Stomach smooth muscle (tissue), 2 donors: ENCODE results near the gene SYNDIG1.

Experiments
- H3K27ac ChIP-seq: one replicate; pipeline ENCODE4 v1.7.0; 2013; ENCODE audit warnings: mild to moderate bottlenecking, low read length, inconsistent platforms
- H3K27me3 ChIP-seq, 2 donors: one replicate each; pipeline ENCODE4 v1.7.0; 2013; ENCODE audit warnings: low read length in 2 of 2; ENCODE audit not compliant: insufficient read depth in 2 of 2, control insufficient read depth in 1 of 2
- H3K36me3 ChIP-seq, 2 donors: one replicate each; pipeline ENCODE4 v1.7.0; 2013; ENCODE audit warnings: low read length in 2 of 2; ENCODE audit not compliant: control insufficient read depth in 2 of 2, insufficient read depth in 2 of 2
- H3K4me1 ChIP-seq: one replicate; pipeline ENCODE4 v1.7.0; 2013; ENCODE audit warnings: low read length; ENCODE audit not compliant: control insufficient read depth, insufficient read depth
- H3K4me3 ChIP-seq, 2 donors: one replicate each; pipeline ENCODE4 v1.7.0; 2013; ENCODE audit warnings: low read length in 2 of 2
- H3K9ac ChIP-seq, 2 donors: one replicate each; pipeline ENCODE4 v1.7.0; 2013; ENCODE audit warnings: low read length in 2 of 2, mild to moderate bottlenecking in 1 of 2
- H3K9me3 ChIP-seq, 2 donors: one replicate each; pipeline ENCODE4 v1.7.0; 2013; ENCODE audit warnings: low read length in 2 of 2; ENCODE audit not compliant: control insufficient read depth in 2 of 2
- donor health status: healthy.
- donor health status: Pancreatic carcinoma.

The SYNDIG1 gene

DNA sequence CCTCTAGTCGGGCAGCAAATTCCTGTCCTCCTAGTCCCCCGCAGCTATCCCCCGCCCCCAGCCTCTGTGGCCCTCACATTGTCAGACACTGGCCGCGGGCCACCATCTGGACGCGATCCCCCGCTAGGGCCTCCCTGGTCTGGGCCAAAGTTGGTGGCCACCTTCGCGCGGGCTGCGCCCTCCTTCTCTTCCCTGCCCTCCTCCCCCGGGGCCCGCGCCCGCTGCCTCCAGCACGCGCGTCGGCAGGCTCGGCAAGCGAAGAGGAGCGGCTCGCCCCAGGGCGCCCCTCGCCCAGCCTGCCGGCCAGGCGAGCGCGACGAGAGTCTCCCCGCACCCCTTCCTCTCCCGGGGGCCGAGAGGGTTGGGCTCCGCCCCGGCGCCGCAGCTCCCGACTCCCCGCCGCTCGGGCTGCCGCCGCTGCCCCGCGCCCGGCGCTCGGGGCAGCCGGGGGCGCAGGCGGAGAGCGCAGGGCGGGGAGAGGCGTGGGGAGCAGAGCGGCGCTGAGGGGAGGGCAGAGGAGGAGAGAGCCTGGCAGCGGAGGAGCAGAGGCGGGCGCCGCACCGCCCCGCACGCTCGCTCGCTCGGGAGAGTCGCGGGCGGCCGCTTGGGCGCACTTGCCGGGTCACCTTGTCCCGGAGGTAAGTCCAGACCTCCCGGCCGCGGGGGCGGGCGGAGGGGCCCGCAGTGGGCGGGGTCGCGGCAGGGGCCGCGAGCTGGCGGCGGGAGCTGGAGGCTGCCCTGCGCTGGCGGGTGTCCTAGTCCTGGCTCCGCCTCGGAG lies at the start of gene SYNDIG1:
Gene SYNDIG1 (plus strand): TSS at position 514 of the 778 bp plus-strand sequence. CDS start 73,469 bp downstream, outside the sequence.
- H3K9me3 ChIP-seq, result no peaks in the 10 kb centered on the region
- no peak within 1 kb of the TSS for H3K9ac ChIP-seq
- H3K4me1 ChIP-seq, result peaks cover 32% of the 10 kb centered on the region
- H3K27me3 ChIP-seq, result peaks cover 19 to 35% of the 10 kb centered on the region in 2 donors
- no peak within 1 kb of the TSS for H3K27ac ChIP-seq
- H3K4me3 ChIP-seq, result peak within 1 kb of the TSS; percentile 67 to 70
- H3K36me3 ChIP-seq, result no peaks in the 10 kb centered on the region

DNA sequence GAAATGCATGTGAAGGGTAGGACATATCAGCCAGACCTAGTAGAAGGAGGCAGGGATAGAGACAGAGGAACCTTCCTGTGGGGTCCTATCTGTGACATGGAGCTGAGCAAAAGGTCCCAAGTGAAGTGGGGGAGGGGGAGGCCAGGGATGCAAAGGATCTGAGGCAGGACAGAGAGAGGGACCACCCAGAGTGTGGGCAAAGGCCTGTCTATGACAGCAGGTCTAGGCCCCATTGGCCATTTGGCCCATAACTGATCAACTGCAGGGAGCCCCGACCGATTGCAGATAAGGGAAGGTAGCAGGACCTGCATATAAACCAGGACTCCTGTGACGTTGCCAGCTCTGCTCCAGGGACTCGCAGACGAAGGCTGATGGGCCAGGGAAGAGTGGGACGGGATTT lies 49.6 kb upstream of the SYNDIG1 start:
- Histone ChIP-seq H3K9me3 (peaks cover 1 to 3% of the 10 kb centered on the region in 2 donors), H3K4me1 (no peaks in the 10 kb centered on the region), H3K27ac (no peak overlapping the region), H3K27me3 (no peaks in the 10 kb centered on the region), H3K36me3 (no peaks in the 10 kb centered on the region), H3K4me3 (no peak overlapping the region), H3K9ac (no peak overlapping the region)

DNA sequence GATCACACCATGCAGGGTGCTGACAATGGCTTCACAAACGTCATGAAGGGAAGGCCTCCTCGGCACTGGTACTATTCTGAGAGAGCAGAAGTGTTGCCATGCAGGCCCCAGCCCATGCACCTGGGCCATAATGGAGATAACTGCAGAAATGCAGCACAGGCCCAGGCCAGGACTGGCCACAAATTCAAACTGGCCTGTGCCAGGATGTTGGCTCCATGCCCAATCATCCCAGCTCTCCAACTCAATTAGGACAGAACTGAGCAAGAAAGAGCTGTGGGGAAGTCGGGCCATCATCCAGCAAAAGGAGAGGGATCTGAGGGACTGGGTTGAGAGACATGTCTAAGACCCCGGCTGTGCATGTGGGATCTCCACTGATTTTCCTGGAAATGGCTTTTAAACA lies 48.9 kb upstream of the SYNDIG1 start:
- Histone ChIP-seq H3K9ac (no peak overlapping the region), H3K27ac (no peak overlapping the region), H3K4me1 (no peaks in the 10 kb centered on the region), H3K27me3 (peaks cover 0 to 2% of the 10 kb centered on the region in 2 donors), H3K36me3 (no peaks in the 10 kb centered on the region), H3K4me3 (no peak overlapping the region), H3K9me3 (peaks cover 0 to 2% of the 10 kb centered on the region in 2 donors)

DNA sequence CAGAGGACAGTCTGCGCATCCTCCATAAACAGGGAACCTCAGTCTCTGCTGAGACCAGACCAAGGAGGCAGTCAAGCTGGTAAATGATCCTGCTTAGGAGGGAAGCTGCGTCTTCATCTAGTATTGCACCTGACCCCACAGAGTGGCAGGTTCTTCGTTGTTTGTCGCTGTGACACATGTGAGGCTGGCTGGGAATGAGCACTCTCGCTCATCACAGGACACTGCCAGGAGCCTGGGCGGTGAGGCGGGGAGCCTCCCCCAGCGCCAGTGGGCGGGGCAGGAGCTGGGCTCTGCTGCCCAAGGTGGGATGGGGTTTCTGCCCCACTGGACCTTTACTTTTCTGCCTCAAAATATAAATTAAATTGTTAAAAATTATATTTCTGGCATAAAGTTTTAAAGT lies 48.4 kb upstream of the SYNDIG1 start:
- H3K4me1 ChIP-seq, result no peaks in the 10 kb centered on the region
- no peak overlapping the region for H3K9ac ChIP-seq
- no peak overlapping the region for H3K27ac ChIP-seq
- no peak overlapping the region for H3K4me3 ChIP-seq
- H3K9me3 ChIP-seq, result no peaks in the 10 kb centered on the region
- peaks cover 0 to 2% of the 10 kb centered on the region in 2 donors for H3K27me3 ChIP-seq
- no peaks in the 10 kb centered on the region for H3K36me3 ChIP-seq

DNA sequence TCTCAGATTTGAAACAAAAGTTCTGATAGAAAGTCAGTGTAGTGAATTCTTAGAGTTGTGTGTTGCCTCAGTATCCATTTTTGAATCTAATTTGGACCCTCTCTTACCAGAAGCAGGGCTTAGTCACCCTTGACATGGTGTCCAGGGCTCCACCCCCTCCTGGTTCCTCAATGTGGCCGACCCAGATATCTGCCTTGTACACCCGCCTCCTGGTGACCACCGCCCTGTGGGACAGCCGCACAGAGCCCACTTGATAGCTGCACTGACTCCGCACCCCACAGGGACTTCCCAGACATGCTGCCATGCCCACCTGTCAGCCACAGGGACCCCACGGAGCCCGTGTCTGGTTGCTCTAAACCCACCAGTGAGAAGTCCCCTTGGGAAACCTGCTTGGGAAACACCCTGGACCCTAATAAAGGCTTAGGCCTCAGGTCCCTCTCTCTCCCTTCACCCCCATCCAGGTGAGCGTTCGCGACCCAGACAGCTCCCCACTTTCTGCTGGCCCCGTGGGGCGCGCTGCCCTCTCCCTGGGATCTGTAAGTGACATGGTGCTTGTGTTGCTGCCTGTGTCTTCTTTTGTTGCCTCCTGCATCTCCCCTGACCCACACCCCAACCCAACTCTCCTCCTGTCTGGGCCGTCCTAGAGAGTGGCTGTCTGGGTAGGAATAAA lies 47.2 kb upstream of the SYNDIG1 start:
- Histone ChIP-seq H3K4me1 (no peaks in the 10 kb centered on the region), H3K4me3 (no peak overlapping the region), H3K36me3 (no peaks in the 10 kb centered on the region), H3K27me3 (peaks cover 0 to 2% of the 10 kb centered on the region in 2 donors), H3K27ac (no peak overlapping the region), H3K9me3 (no peaks in the 10 kb centered on the region), H3K9ac (no peak overlapping the region)

DNA sequence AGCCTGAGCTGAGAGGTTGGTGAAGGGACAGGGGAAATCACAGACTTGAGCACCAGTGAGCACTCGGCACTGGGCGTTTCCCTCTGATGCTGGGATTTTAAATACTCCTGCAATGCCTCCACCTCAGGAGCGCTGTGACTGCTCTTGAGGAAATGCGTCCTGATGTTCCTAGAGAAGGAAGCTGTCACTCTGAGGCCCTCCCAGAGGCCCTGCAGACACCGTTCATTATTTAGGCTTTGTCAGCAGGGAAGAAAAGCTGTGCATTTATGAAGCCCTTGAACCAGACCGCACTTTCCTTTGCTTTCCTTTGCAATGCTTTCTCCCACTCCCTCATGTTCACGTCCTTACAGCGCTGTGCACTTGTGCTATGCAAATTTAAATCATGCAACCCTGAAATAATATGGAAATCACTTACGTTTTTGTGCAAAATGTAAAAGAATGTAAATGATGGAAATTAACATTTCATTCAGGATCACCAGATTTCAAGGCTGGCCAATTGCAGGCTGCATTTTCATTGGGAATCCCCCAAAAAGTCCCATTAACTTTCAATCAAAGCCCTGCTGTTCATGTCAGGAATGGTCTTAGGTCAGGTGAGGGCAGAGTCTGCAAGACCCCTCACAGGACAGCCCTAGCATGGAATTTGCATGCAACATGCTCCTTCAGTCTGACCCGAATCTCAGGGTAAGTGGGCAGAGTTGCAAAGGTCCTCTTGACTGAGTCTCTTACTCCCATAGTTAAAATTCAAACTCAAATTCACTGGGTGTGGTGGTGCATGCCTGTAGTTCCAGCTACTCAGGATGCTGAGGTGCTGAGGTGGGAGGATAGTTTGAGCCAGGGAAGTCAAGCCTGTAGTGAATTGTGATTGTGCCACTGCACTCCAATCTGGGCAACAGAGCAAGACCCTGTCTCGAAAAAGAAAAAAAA lies 45.8 kb upstream of the SYNDIG1 start:
- H3K27me3 ChIP-seq, result peaks cover 0 to 2% of the 10 kb centered on the region in 2 donors
- peaks cover 4 to 5% of the 10 kb centered on the region in 2 donors for H3K9me3 ChIP-seq
- no peak overlapping the region for H3K4me3 ChIP-seq
- no peak overlapping the region for H3K27ac ChIP-seq
- no peaks in the 10 kb centered on the region for H3K4me1 ChIP-seq
- no peak overlapping the region for H3K9ac ChIP-seq
- H3K36me3 ChIP-seq, result no peaks in the 10 kb centered on the region

DNA sequence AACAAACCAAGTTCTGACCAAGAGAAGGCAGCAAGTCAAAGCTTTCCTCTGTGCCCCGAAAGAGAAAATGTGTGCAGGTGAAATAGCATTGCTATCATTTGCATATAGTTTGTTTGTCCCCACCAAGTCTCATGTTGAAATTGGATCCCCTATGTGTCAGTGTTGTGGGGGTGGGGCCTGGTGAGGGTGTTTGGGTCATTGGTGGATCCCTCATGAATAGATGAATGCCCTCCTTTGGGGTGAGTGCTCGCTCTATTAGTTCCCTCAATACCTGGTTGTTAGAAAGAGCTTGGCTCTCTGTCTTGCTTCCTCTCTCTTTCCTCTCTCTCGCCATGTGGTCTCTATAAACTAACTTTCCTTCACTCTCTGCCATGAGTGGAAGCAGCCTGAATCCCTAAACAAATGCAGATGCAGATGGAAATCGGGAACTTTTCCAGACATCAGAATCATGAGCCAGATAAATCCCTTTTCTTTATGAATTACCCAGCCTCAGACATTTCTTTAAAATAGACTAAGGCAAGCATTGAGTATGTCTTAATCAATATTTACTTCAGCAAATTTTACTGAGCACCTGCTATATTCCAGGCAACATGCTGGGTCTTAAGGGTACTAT lies 43.8 kb upstream of the SYNDIG1 start:
- H3K36me3 ChIP-seq, result no peaks in the 10 kb centered on the region
- no peak overlapping the region for H3K4me3 ChIP-seq
- no peak overlapping the region for H3K9ac ChIP-seq
- H3K27me3 ChIP-seq, result peaks cover 2 to 3% of the 10 kb centered on the region in 2 donors
- no peaks in the 10 kb centered on the region for H3K4me1 ChIP-seq
- H3K27ac ChIP-seq, result no peak overlapping the region
- peaks cover 4 to 5% of the 10 kb centered on the region in 2 donors for H3K9me3 ChIP-seq

DNA sequence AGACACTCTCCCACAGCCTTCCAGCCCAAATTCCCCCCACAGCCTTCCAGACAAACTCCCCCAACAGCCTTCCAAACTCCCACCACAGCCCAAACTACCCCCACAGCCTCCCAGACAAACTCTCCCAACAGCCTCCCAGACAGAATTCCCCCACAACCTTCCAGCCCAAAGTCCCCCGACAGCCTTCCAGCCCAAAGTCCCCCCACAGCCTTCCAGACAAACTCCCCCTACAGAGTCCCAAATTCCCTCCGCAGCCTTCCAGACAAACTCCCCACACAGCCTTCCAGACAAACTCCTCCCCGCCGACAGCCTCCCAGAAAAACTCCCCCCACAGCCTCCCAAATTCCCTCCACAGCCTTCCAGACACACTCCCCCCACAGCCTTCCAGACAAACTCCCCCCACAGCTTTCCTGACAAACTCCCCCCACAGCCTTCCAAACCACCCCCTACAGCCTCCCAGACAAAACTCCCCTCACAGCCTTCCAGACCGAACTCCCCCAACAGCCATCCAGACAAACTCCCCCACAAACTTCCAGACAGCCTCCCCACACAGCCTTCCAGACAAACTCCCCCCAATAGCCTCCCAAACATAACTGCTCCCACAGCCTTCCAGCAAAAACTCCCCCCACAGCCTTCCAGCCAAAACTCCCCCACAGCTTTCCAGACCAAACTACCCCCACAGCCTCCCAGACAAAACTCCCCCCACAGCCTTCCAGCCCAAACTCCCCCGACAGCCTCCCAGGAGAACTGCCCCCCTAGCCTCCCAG lies 38.0 kb upstream of the SYNDIG1 start:
- Histone ChIP-seq H3K9ac (no peak overlapping the region), H3K4me3 (no peak overlapping the region), H3K9me3 (peaks cover 4 to 5% of the 10 kb centered on the region in 2 donors), H3K27me3 (peaks cover 0 to 3% of the 10 kb centered on the region in 2 donors), H3K27ac (no peak overlapping the region), H3K4me1 (no peaks in the 10 kb centered on the region), H3K36me3 (no peaks in the 10 kb centered on the region)

DNA sequence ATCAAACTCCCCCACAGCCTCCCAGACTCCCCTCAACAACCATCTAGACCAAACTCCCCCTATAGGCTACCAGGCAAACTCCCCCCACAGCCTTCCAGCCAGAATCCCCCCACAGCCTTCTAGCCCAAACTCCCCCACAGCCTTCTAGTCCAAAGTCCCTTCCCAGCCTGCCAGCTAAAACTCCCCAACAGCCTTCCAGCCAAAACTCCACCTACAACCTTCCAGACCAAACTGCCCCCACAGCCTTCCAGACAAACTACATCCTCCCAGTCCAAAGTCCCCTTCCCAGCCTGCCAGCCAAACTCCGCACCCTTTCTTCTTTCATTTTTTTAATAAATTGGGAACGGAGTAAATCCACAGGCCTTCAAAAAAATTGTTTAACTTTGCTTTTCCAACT lies 37.4 kb upstream of the SYNDIG1 start:
- Histone ChIP-seq H3K9ac (no peak overlapping the region), H3K27me3 (peaks cover 0 to 4% of the 10 kb centered on the region in 2 donors), H3K9me3 (peaks cover 4 to 5% of the 10 kb centered on the region in 2 donors)

More for the DNA sequence above, 37.4 kb upstream of the SYNDIG1 start:
- Histone ChIP-seq H3K27ac (no peak overlapping the region), H3K4me3 (no peak overlapping the region), H3K4me1 (no peaks in the 10 kb centered on the region), H3K36me3 (no peaks in the 10 kb centered on the region)
